Suprapubic skin (tissue), 4 donors: ENCODE results near the gene PLCG2. TPM values are rescaled to one million over a fixed set of nuclear protein-coding genes. Genes with fewer than 3 reads are reported as not detected.

Experiments used
- DNase-seq, 2 donors: peaks; one replicate each; pipeline ENCODE4 v3.0.0-alpha.2; 2019; ENCODE audit warnings: low spot score in 2 of 2
- H3K27ac ChIP-seq: fragments of 200-600 bp; sonication (generic); one replicate; pipeline ENCODE4 v1.5.1; 2019
- H3K27me3 ChIP-seq: fragments of 200-600 bp; sonication (generic); one replicate; pipeline ENCODE4 v1.5.1; 2019
- H3K36me3 ChIP-seq: fragments of 200-600 bp; sonication (generic); one replicate; pipeline ENCODE4 v1.5.1; 2019
- H3K4me1 ChIP-seq: fragments of 200-600 bp; sonication (generic); one replicate; pipeline ENCODE4 v1.5.1; 2019
- H3K4me3 ChIP-seq: fragments of 200-600 bp; sonication (generic); one replicate; pipeline ENCODE4 v1.5.1; 2019; ENCODE audit warnings: mild to moderate bottlenecking
- H3K9me3 ChIP-seq: fragments of 200-600 bp; sonication (generic); one replicate; pipeline ENCODE4 v1.5.1; 2019
- EP300 ChIP-seq: sonication (generic); formaldehyde crosslinking; IDR thresholded peaks from one replicate; pipeline ENCODE4 v1.6.1; 2017; ENCODE audit warnings: antibody characterized with exemption
- POLR2A ChIP-seq, 2 donors: fragments of 450-650 bp; IDR thresholded peaks; one replicate each; pipeline ENCODE4 v1.6.1; 2017; ENCODE audit warnings: antibody characterized with exemption in 2 of 2, mild to moderate bottlenecking in 2 of 2, moderate library complexity in 2 of 2
- POLR2AphosphoS5 ChIP-seq, 3 donors: sonication (generic); formaldehyde crosslinking; IDR thresholded peaks; one replicate each; pipeline ENCODE4 v1.6.1; 2017; ENCODE audit warnings: antibody characterized with exemption in 3 of 3
- WGBS: methylation state at CpG from one replicate; pipeline ENCODE4 v1.1.5; 2018; 5-methylcytosine and 5-hydroxymethylcytosine counted together
- total RNA-seq, 4 donors: library from RNA; depleted of rRNA; stranded (reverse); fragments of >200 nt; gene quantifications; one replicate each; pipeline ENCODE4 v1.1.0, GENCODE V29; 2016
- TF ChIP-seq, protein P1 (sequence below), 2 donors: fragments of 200-600 bp in 1 of 2; fragments of 450-650 bp in 1 of 2; sonication (generic) in 1 of 2; IDR thresholded peaks; one replicate each; pipeline ENCODE4 v1.5.1; 2016 to 2019; ENCODE audit warnings: antibody characterized with exemption in 2 of 2, mild to moderate bottlenecking in 1 of 2, moderate library complexity in 1 of 2

PLCG2 gene
- total RNA-seq, 4 donors from 2014 or later, result 6.5 to 24.1 (median 10.5) TPM

GRCh38 chr16:81879625-81880024, 100.5 kb downstream of the PLCG2 start:
- WGBS, result 78% methylated on average over 7 of the region's 7 CpGs
- no peak for TF ChIP-seq POLR2AphosphoS5 (IDR thresholded peaks at IDR 0.05)
- TF ChIP-seq, protein P1, sequence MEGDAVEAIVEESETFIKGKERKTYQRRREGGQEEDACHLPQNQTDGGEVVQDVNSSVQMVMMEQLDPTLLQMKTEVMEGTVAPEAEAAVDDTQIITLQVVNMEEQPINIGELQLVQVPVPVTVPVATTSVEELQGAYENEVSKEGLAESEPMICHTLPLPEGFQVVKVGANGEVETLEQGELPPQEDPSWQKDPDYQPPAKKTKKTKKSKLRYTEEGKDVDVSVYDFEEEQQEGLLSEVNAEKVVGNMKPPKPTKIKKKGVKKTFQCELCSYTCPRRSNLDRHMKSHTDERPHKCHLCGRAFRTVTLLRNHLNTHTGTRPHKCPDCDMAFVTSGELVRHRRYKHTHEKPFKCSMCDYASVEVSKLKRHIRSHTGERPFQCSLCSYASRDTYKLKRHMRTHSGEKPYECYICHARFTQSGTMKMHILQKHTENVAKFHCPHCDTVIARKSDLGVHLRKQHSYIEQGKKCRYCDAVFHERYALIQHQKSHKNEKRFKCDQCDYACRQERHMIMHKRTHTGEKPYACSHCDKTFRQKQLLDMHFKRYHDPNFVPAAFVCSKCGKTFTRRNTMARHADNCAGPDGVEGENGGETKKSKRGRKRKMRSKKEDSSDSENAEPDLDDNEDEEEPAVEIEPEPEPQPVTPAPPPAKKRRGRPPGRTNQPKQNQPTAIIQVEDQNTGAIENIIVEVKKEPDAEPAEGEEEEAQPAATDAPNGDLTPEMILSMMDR (IDR thresholded peaks at IDR 0.05), result no peak
- TF ChIP-seq EP300, result no peak
- no peak for TF ChIP-seq POLR2A (IDR thresholded peaks at IDR 0.05)
- H3K4me1 ChIP-seq, result no peaks in the 10 kb centered on the region
- no peaks in the 10 kb centered on the region for H3K9me3 ChIP-seq
- H3K4me3 ChIP-seq, result no peak overlapping the region
- no peaks in the 10 kb centered on the region for H3K27me3 ChIP-seq
- no peaks in the 10 kb centered on the region for H3K36me3 ChIP-seq
- DNase-seq, result no peak
- H3K27ac ChIP-seq, result no peak overlapping the region

DNA sequence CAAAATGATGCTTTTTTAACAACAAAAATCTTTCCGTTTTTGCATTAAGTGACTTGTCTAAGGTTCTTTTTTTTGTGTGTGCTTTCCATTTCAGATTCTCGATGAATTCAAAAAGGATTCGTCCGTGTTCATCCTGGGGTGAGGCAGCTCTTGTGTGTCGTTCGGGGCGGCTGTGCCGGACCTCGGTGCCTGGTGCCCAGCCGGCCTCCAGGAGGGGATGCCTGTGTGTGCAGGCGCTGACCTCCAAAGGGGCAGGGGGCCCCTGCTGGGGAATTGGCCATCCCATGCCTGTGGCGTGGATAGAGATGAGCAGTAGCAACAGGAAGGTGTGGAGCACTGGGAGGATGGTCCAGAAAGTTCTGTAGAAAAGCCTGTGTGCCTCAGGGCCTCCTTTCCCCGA, 101.7 kb downstream of the PLCG2 start:
- TF ChIP-seq EP300, result no peak
- no peak for TF ChIP-seq POLR2AphosphoS5 (IDR thresholded peaks at IDR 0.05)
- TF ChIP-seq, protein P1 (IDR thresholded peaks at IDR 0.05), result no peak
- no peak for TF ChIP-seq POLR2A (IDR thresholded peaks at IDR 0.05)
- Histone ChIP-seq H3K27ac (no peak overlapping the region), H3K9me3 (no peaks in the 10 kb centered on the region), H3K27me3 (no peaks in the 10 kb centered on the region), H3K4me3 (no peak overlapping the region), H3K4me1 (no peaks in the 10 kb centered on the region), H3K36me3 (no peaks in the 10 kb centered on the region)
- 82% methylated on average over 13 of the region's 13 CpGs for WGBS
- no peak for DNase-seq

DNA sequence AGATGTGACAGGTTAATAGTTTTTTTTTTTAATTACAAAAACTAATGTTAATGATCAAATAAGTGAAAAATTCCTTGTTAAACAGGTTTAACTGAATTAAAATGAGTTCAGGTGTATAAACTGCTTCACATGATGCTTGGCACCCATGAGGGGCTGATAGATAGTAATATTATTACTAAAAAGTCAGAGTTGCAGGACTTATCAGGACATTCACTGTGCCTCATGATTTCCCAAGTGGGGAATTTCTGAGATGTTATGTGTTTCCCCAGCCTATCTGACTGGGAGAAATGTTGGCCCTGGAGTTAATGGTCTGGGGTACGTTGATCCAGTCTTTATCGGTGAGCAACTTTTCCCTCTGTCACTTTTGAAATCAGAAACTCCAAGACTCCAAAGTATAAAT, 102.1 kb downstream of the PLCG2 start:
- Histone ChIP-seq H3K4me1 (no peaks in the 10 kb centered on the region), H3K36me3 (no peaks in the 10 kb centered on the region), H3K27ac (no peak overlapping the region), H3K27me3 (no peaks in the 10 kb centered on the region), H3K9me3 (no peaks in the 10 kb centered on the region), H3K4me3 (no peak overlapping the region)
- 98% methylated on average over 2 of the region's 2 CpGs for WGBS
- no peak for DNase-seq
- TF ChIP-seq EP300 (no peak), POLR2AphosphoS5 (IDR thresholded peaks at IDR 0.05) (no peak), POLR2A (IDR thresholded peaks at IDR 0.05) (no peak)
- TF ChIP-seq, protein P1 (IDR thresholded peaks at IDR 0.05), result no peak

DNA sequence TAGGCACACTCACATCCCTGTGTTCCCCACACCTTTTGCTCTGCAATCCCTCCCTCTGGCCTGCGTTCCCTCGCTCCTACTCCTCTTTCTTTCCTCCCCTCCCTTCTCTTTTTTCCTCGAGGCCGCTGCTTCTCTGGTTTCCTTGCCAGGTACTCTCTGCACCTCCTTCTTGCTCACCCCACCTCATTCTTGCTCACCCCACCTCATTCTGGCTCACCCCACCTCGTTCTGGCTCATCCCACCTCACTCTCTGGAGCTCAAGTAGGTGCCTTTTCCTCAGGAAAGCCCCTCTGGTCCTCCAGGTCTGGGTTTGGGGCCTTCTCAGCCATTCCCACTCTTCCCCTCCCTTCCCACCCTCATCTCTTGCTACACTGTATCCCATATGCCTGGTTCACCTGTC, 103.5 kb downstream of the PLCG2 start:
- no peaks in the 10 kb centered on the region for H3K27me3 ChIP-seq
- H3K27ac ChIP-seq, result no peak overlapping the region
- TF ChIP-seq POLR2A (IDR thresholded peaks at IDR 0.05), result no peak
- no peak for TF ChIP-seq EP300
- TF ChIP-seq, protein P1 (IDR thresholded peaks at IDR 0.05), result no peak
- no peak for TF ChIP-seq POLR2AphosphoS5 (IDR thresholded peaks at IDR 0.05)
- 73% methylated on average over 5 of the region's 5 CpGs for WGBS
- no peak overlapping the region for H3K4me3 ChIP-seq
- H3K36me3 ChIP-seq, result no peaks in the 10 kb centered on the region
- H3K4me1 ChIP-seq, result no peaks in the 10 kb centered on the region
- H3K9me3 ChIP-seq, result no peaks in the 10 kb centered on the region
- no peak for DNase-seq

GRCh38 chr16:81883235-81883634, 104.1 kb downstream of the PLCG2 start:
- Histone ChIP-seq H3K9me3 (no peaks in the 10 kb centered on the region), H3K36me3 (no peaks in the 10 kb centered on the region), H3K27ac (no peak overlapping the region), H3K27me3 (no peaks in the 10 kb centered on the region), H3K4me3 (no peak overlapping the region), H3K4me1 (no peaks in the 10 kb centered on the region)
- TF ChIP-seq, protein P1 (IDR thresholded peaks at IDR 0.05), result no peak
- TF ChIP-seq POLR2AphosphoS5 (IDR thresholded peaks at IDR 0.05) (no peak), POLR2A (IDR thresholded peaks at IDR 0.05) (no peak), EP300 (no peak)
- WGBS, result 76% methylated on average over 6 of the region's 6 CpGs
- no peak for DNase-seq
